Mesenchymal stem cell (in vitro differentiated cells and primary cell): ENCODE data around the gene DGCR2.

ENCODE experiments used
- DNase-seq: peaks from one replicate; pipeline ENCODE4 v3.0.0-alpha.2; 2013
- H2AFZ ChIP-seq: one replicate; pipeline ENCODE4 v1.6.1; 2013; ENCODE audit warnings: low read depth, mild to moderate bottlenecking, control low read depth, inconsistent platforms, low read length, moderate library complexity
- H2AK5ac ChIP-seq: 2 replicates; pipeline ENCODE4 v1.6.1; 2013; ENCODE audit warnings: low read length, moderate library complexity, mild to moderate bottlenecking, inconsistent platforms; ENCODE audit not compliant: severe bottlenecking
- H2BK120ac ChIP-seq: one replicate; pipeline ENCODE4 v1.6.1; 2013; ENCODE audit warnings: low read depth, mild to moderate bottlenecking, inconsistent platforms, low read length, moderate library complexity
- H2BK12ac ChIP-seq, 2 experiments: one replicate each; pipeline ENCODE4 v1.6.1; 2013; ENCODE audit warnings: inconsistent platforms in 2 of 2, low read length in 2 of 2, mild to moderate bottlenecking in 2 of 2, moderate library complexity in 2 of 2, control low read depth in 1 of 2
- H2BK15ac ChIP-seq: one replicate; pipeline ENCODE4 v1.6.1; 2013; ENCODE audit warnings: mild to moderate bottlenecking, low read depth, inconsistent platforms; ENCODE audit not compliant: poor library complexity, severe bottlenecking
- H2BK5ac ChIP-seq: 2 replicates; pipeline ENCODE4 v1.6.1; 2013; ENCODE audit warnings: low read depth, mild to moderate bottlenecking, low read length, control low read depth, inconsistent platforms; ENCODE audit not compliant: poor library complexity, severe bottlenecking
- H3K14ac ChIP-seq, 2 experiments: one replicate each; pipeline ENCODE4 v1.6.1; 2013; ENCODE audit warnings: inconsistent platforms in 2 of 2, low read length in 2 of 2, control low read depth in 1 of 2, mild to moderate bottlenecking in 1 of 2, moderate library complexity in 1 of 2
- H3K18ac ChIP-seq, 2 experiments: one replicate each; pipeline ENCODE4 v1.6.1; 2013; ENCODE audit warnings: inconsistent platforms in 2 of 2, low read length in 2 of 2, control low read depth in 1 of 2, low read depth in 1 of 2, mild to moderate bottlenecking in 1 of 2
- H3K23ac ChIP-seq, 2 experiments: one replicate each; pipeline ENCODE4 v1.6.1; 2013; ENCODE audit warnings: inconsistent platforms in 2 of 2, low read length in 2 of 2, mild to moderate bottlenecking in 2 of 2, moderate library complexity in 2 of 2, control low read depth in 1 of 2
- H3K27ac ChIP-seq: 2 replicates; pipeline ENCODE4 v1.5.1; 2013; ENCODE audit warnings: mild to moderate bottlenecking, moderate library complexity, low read length, control low read depth, inconsistent platforms; ENCODE audit not compliant: poor library complexity, severe bottlenecking
- H3K27me3 ChIP-seq, 2 experiments: 2 replicates each; pipeline versions ENCODE4 v1.6.1 to v1.7.0; 2013; ENCODE audit warnings: low read length in 2 of 2, mild to moderate bottlenecking in 2 of 2, moderate library complexity in 2 of 2, control low read depth in 1 of 2, inconsistent platforms in 1 of 2; ENCODE audit not compliant: control insufficient read depth in 1 of 2, insufficient read depth in 1 of 2
- H3K36me3 ChIP-seq, 2 experiments: 2 replicates each; pipeline versions ENCODE4 v1.6.1 to v1.7.0; 2013; ENCODE audit warnings: low read length in 2 of 2, control low read depth in 1 of 2, inconsistent platforms in 1 of 2, low read depth in 1 of 2, mild to moderate bottlenecking in 1 of 2; ENCODE audit not compliant: insufficient read depth in 2 of 2, control insufficient read depth in 1 of 2
- H3K4ac ChIP-seq, 2 experiments: one replicate each; pipeline ENCODE4 v1.6.1; 2013; ENCODE audit warnings: inconsistent platforms in 2 of 2, low read length in 2 of 2, mild to moderate bottlenecking in 2 of 2, moderate library complexity in 2 of 2, control low read depth in 1 of 2, low read depth in 1 of 2
- H3K4me1 ChIP-seq: 2 replicates; pipeline ENCODE4 v1.6.1; 2013; ENCODE audit warnings: low read depth, low read length, control low read depth; ENCODE audit not compliant: control insufficient read depth, insufficient read depth
- H3K4me2 ChIP-seq: 2 replicates; pipeline ENCODE4 v1.6.1; 2013; ENCODE audit warnings: low read length, mild to moderate bottlenecking, inconsistent platforms; ENCODE audit not compliant: poor library complexity, severe bottlenecking
- H3K4me3 ChIP-seq, 2 experiments: 2 replicates each; pipeline versions ENCODE4 v1.5.1 to v1.7.0; 2013; ENCODE audit warnings: low read length in 2 of 2, mild to moderate bottlenecking in 2 of 2, control low read depth in 1 of 2, low read depth in 1 of 2; ENCODE audit not compliant: insufficient read depth in 1 of 2
- H3K79me1 ChIP-seq: replicated peaks from 2 replicates; pipeline ENCODE4 v1.6.1; 2013; ENCODE audit warnings: mild to moderate bottlenecking, control low read depth, low read length, inconsistent platforms; ENCODE audit not compliant: poor library complexity, severe bottlenecking
- H3K9ac ChIP-seq: 2 replicates; pipeline ENCODE4 v1.7.0; 2013; ENCODE audit warnings: mild to moderate bottlenecking, low read length, moderate library complexity
- H3K9me3 ChIP-seq: 2 replicates; pipeline ENCODE4 v1.7.0; 2013; ENCODE audit warnings: mild to moderate bottlenecking, low read length; ENCODE audit not compliant: control insufficient read depth
- H4K8ac ChIP-seq: one replicate; pipeline ENCODE4 v1.6.1; 2013; ENCODE audit warnings: inconsistent platforms, mild to moderate bottlenecking, low read length, moderate library complexity
- H4K91ac ChIP-seq: one replicate; pipeline ENCODE4 v1.6.1; 2013; ENCODE audit warnings: mild to moderate bottlenecking, low read length, inconsistent platforms
- WGBS: methylation state at CpG from one replicate; pipeline ENCODE4 v1.1.7; 2013; ENCODE audit warnings: mixed read lengths; 5-methylcytosine and 5-hydroxymethylcytosine counted together

DGCR2 gene

GRCh38 chr22:19046287-19046686 is 75.9 kb downstream of the DGCR2 start:
- Histone ChIP-seq H3K27ac (no peak overlapping the region), H3K4me2 (no peak overlapping the region), H3K4me3 (no peak overlapping the region), H3K79me1 (peaks cover 32% of the 10 kb centered on the region), H2BK5ac (no peak overlapping the region), H4K8ac (no peak overlapping the region), H3K4ac (no peak overlapping the region), H3K9ac (no peak overlapping the region), H2BK12ac (no peak overlapping the region), H3K27me3 (no peaks in the 10 kb centered on the region), H3K4me1 (no peaks in the 10 kb centered on the region), H2BK15ac (no peak overlapping the region), H3K18ac (no peak overlapping the region), H2BK120ac (no peak overlapping the region), H4K91ac (no peak overlapping the region), H3K14ac (no peak overlapping the region), H2AK5ac (no peak overlapping the region), H2AFZ (no peak overlapping the region), H3K23ac (no peak overlapping the region), H3K9me3 (no peaks in the 10 kb centered on the region), H3K36me3 (peaks cover 63 to 87% of the 10 kb centered on the region in 2 experiments)
- DNase-seq, result no peak
- 89% methylated on average over 1 of the region's 2 CpGs for WGBS

GRCh38 chr22:19045094-19045493 is 77.1 kb downstream of the DGCR2 start:
- H3K18ac ChIP-seq, result no peak overlapping the region
- H3K79me1 ChIP-seq, result peaks cover 34% of the 10 kb centered on the region
- H3K36me3 ChIP-seq, result peaks cover 75 to 94% of the 10 kb centered on the region in 2 experiments
- no peak overlapping the region for H4K8ac ChIP-seq
- no peak overlapping the region for H2AK5ac ChIP-seq
- no peak overlapping the region for H2BK12ac ChIP-seq
- no peak overlapping the region for H3K27ac ChIP-seq
- 88% methylated on average over 7 of the region's 7 CpGs for WGBS
- no peaks in the 10 kb centered on the region for H3K9me3 ChIP-seq
- H3K4ac ChIP-seq, result no peak overlapping the region
- H3K27me3 ChIP-seq, result no peaks in the 10 kb centered on the region
- H3K14ac ChIP-seq, result no peak overlapping the region
- no peak overlapping the region for H4K91ac ChIP-seq
- no peak overlapping the region for H3K4me2 ChIP-seq
- no peak overlapping the region for H3K9ac ChIP-seq
- H2AFZ ChIP-seq, result no peak overlapping the region
- no peak overlapping the region for H3K4me3 ChIP-seq
- no peak overlapping the region for H3K23ac ChIP-seq
- no peak overlapping the region for H2BK15ac ChIP-seq
- no peaks in the 10 kb centered on the region for H3K4me1 ChIP-seq
- no peak overlapping the region for H2BK120ac ChIP-seq
- no peak overlapping the region for H2BK5ac ChIP-seq
- no peak for DNase-seq

GRCh38 chr22:19044381-19044780 is 77.8 kb downstream of the DGCR2 start:
- Histone ChIP-seq H3K4me1 (no peaks in the 10 kb centered on the region), H4K8ac (no peak overlapping the region), H3K9me3 (no peaks in the 10 kb centered on the region), H3K79me1 (peaks cover 32% of the 10 kb centered on the region), H4K91ac (no peak overlapping the region), H3K36me3 (peaks cover 81 to 97% of the 10 kb centered on the region in 2 experiments), H3K4me3 (no peak overlapping the region), H3K14ac (no peak overlapping the region), H3K27me3 (no peaks in the 10 kb centered on the region), H3K23ac (no peak overlapping the region), H3K4ac (no peak overlapping the region), H2BK12ac (no peak overlapping the region), H2BK15ac (no peak overlapping the region), H3K27ac (no peak overlapping the region), H3K18ac (no peak overlapping the region), H3K9ac (no peak overlapping the region), H3K4me2 (no peak overlapping the region), H2AK5ac (no peak overlapping the region), H2AFZ (no peak overlapping the region), H2BK5ac (no peak overlapping the region), H2BK120ac (no peak overlapping the region)
- WGBS, result 99% methylated on average over 4 of the region's 6 CpGs
- DNase-seq, result no peak

GRCh38 chr22:19043121-19044085 is 78.8 kb downstream of the DGCR2 start:
- H3K79me1 ChIP-seq, result peaks cover 24% of the 10 kb centered on the region
- H3K4ac ChIP-seq, result no peak overlapping the region
- H3K9me3 ChIP-seq, result no peaks in the 10 kb centered on the region
- H3K14ac ChIP-seq, result no peak overlapping the region
- H2BK120ac ChIP-seq, result no peak overlapping the region
- no peak overlapping the region for H2BK12ac ChIP-seq
- H3K27ac ChIP-seq, result no peak overlapping the region
- H3K4me1 ChIP-seq, result no peaks in the 10 kb centered on the region
- no peak overlapping the region for H2BK5ac ChIP-seq
- no peak overlapping the region for H2AFZ ChIP-seq
- 91% methylated on average over 12 of the region's 14 CpGs for WGBS
- no peak overlapping the region for H4K8ac ChIP-seq
- H3K4me3 ChIP-seq, result no peak overlapping the region
- no peak overlapping the region for H4K91ac ChIP-seq
- H3K9ac ChIP-seq, result no peak overlapping the region
- H3K4me2 ChIP-seq, result no peak overlapping the region
- H3K18ac ChIP-seq, result no peak overlapping the region
- no peak for DNase-seq
- no peak overlapping the region for H3K23ac ChIP-seq
- no peaks in the 10 kb centered on the region for H3K27me3 ChIP-seq
- H2AK5ac ChIP-seq, result no peak overlapping the region
- no peak overlapping the region for H2BK15ac ChIP-seq
- H3K36me3 ChIP-seq, result peaks cover 81 to 94% of the 10 kb centered on the region in 2 experiments
